ENCODE measurements around the gene RANBP3.

RANBP3 gene

GRCh38 chr19:5995606-5996005, 17.7 kb upstream of the RANBP3 start:
- Mint-ChIP-seq H3K4me1 (peaks cover 15% of the 10 kb centered on the region), H3K27me3 (ENCODE audit: low read depth) (no peaks in the 10 kb centered on the region), H3K27ac (no peak overlapping the region), H3K9me3 (peaks cover 3% of the 10 kb centered on the region), H3K4me3 (no peak overlapping the region), H3K36me3 (ENCODE audit: low read depth) (peaks cover 13% of the 10 kb centered on the region)
- no peak for TF ChIP-seq CTCF (IDR thresholded peaks at IDR 0.05; ENCODE audit: unreplicated experiment in 3 of 3)

GRCh38 chr19:5994405-5995165, 16.6 kb upstream of the RANBP3 start:
- H3K4me1 Mint-ChIP-seq, result peaks cover 20% of the 10 kb centered on the region
- peak overlapping the region; percentile 90 to 94 (median 92) for H3K27ac Mint-ChIP-seq
- H3K4me3 Mint-ChIP-seq, result no peak overlapping the region
- peaks cover 6% of the 10 kb centered on the region for H3K36me3 Mint-ChIP-seq (ENCODE audit: low read depth)
- H3K9me3 Mint-ChIP-seq, result peaks cover 2% of the 10 kb centered on the region
- TF ChIP-seq CTCF (IDR thresholded peaks at IDR 0.05; ENCODE audit: unreplicated experiment in 3 of 3), result no peak
- no peaks in the 10 kb centered on the region for H3K27me3 Mint-ChIP-seq (ENCODE audit: low read depth)

- peak overlapping the region; percentile 90 to 94 (median 92) for H3K27ac Mint-ChIP-seq
- H3K4me1 Mint-ChIP-seq, result peaks cover 26% of the 10 kb centered on the region
- H3K9me3 Mint-ChIP-seq, result no peaks in the 10 kb centered on the region
- no peaks in the 10 kb centered on the region for H3K27me3 Mint-ChIP-seq (ENCODE audit: low read depth)
- TF ChIP-seq CTCF (IDR thresholded peaks at IDR 0.05; ENCODE audit: unreplicated experiment in 3 of 3), result no peak
- H3K4me3 Mint-ChIP-seq, result peak overlapping the region; percentile 50 to 62 (median 55)
- H3K36me3 Mint-ChIP-seq (ENCODE audit: low read depth), result no peaks in the 10 kb centered on the region
These were observed 15.9 kb upstream of the RANBP3 start for GRCh38 chr19:5993648-5994358.

- Mint-ChIP-seq H3K4me1 (peaks cover 30% of the 10 kb centered on the region), H3K9me3 (no peaks in the 10 kb centered on the region)
- no peak for TF ChIP-seq CTCF (IDR thresholded peaks at IDR 0.05; ENCODE audit: unreplicated experiment in 3 of 3)
These were observed 15.3 kb upstream of the RANBP3 start for GRCh38 chr19:5993201-5993600.

GRCh38 chr19:5992756-5993155, 14.8 kb upstream of the RANBP3 start:
- H3K4me3 Mint-ChIP-seq, result peak overlapping the region in 1 of 3 experiments; percentile 62
- H3K36me3 Mint-ChIP-seq (ENCODE audit: low read depth), result no peaks in the 10 kb centered on the region
- no peaks in the 10 kb centered on the region for H3K27me3 Mint-ChIP-seq (ENCODE audit: low read depth)
- peaks cover 31% of the 10 kb centered on the region for H3K4me1 Mint-ChIP-seq
- H3K9me3 Mint-ChIP-seq, result no peaks in the 10 kb centered on the region
- TF ChIP-seq CTCF (IDR thresholded peaks at IDR 0.05; ENCODE audit: unreplicated experiment in 3 of 3), result no peak
- H3K27ac Mint-ChIP-seq, result peak overlapping the region; percentile 90 to 94 (median 92)

More at GRCh38 chr19:5993201-5993600, 15.3 kb upstream of the RANBP3 start:
- H3K4me3 Mint-ChIP-seq, result peak overlapping the region in 2 of 3 experiments; percentile 55 to 62
- peak overlapping the region; percentile 90 to 94 (median 92) for H3K27ac Mint-ChIP-seq
- no peaks in the 10 kb centered on the region for H3K36me3 Mint-ChIP-seq (ENCODE audit: low read depth)
- no peaks in the 10 kb centered on the region for H3K27me3 Mint-ChIP-seq (ENCODE audit: low read depth)

All from nephron (organoid).